Vagina (tissue), 2 donors: ENCODE results near the gene POC1A.

Experiments used
- POLR2A ChIP-seq, 2 donors: fragments of 450-650 bp; IDR thresholded peaks; one replicate each; pipeline ENCODE4 v1.6.1; 2017; ENCODE audit warnings: antibody characterized with exemption in 2 of 2, mild to moderate bottlenecking in 2 of 2, moderate library complexity in 2 of 2
- TF ChIP-seq, protein P1 (sequence below), 3 experiments: fragments of 450-650 bp in 2 of 3; fragments of 200-600 bp in 1 of 3; sonication (generic) in 1 of 3; IDR thresholded peaks; one replicate each; pipeline ENCODE4 v1.5.1; 2017 to 2019; ENCODE audit warnings: antibody characterized with exemption in 3 of 3, mild to moderate bottlenecking in 2 of 3, moderate library complexity in 2 of 3

GRCh38 chr3:52059781-52060180 is 94.4 kb downstream of the POC1A start:
- TF ChIP-seq, protein P1, sequence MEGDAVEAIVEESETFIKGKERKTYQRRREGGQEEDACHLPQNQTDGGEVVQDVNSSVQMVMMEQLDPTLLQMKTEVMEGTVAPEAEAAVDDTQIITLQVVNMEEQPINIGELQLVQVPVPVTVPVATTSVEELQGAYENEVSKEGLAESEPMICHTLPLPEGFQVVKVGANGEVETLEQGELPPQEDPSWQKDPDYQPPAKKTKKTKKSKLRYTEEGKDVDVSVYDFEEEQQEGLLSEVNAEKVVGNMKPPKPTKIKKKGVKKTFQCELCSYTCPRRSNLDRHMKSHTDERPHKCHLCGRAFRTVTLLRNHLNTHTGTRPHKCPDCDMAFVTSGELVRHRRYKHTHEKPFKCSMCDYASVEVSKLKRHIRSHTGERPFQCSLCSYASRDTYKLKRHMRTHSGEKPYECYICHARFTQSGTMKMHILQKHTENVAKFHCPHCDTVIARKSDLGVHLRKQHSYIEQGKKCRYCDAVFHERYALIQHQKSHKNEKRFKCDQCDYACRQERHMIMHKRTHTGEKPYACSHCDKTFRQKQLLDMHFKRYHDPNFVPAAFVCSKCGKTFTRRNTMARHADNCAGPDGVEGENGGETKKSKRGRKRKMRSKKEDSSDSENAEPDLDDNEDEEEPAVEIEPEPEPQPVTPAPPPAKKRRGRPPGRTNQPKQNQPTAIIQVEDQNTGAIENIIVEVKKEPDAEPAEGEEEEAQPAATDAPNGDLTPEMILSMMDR (IDR thresholded peaks at IDR 0.05), result no peak
- TF ChIP-seq POLR2A (IDR thresholded peaks at IDR 0.05), result no peak
